Neural progenitor cell (in vitro differentiated cells): Measurements from ENCODE around the gene PLA2G2C. TPM values are rescaled to one million over a fixed set of nuclear protein-coding genes. Genes with fewer than 3 reads are reported as not detected.

Experiments used
- DNase-seq: peaks from one replicate; pipeline ENCODE4 v3.0.0-alpha.2; 2016; ENCODE audit warnings: low spot score
- H2AFZ ChIP-seq: fragments of 200-600 bp; sonication (generic); replicated peaks from 2 replicates; pipeline ENCODE4 v1.6.1; 2016; ENCODE audit warnings: antibody characterized with exemption
- H3F3A ChIP-seq: fragments of 200-600 bp; sonication (generic); 2 replicates; pipeline ENCODE4 v1.6.1; 2016; ENCODE audit warnings: antibody characterized with exemption, low read depth
- H3K27ac ChIP-seq: fragments of 200-600 bp; sonication (generic); 2 replicates; pipeline ENCODE4 v1.5.1; 2016; ENCODE audit warnings: mild to moderate bottlenecking
- H3K27me3 ChIP-seq: fragments of 200-600 bp; sonication (generic); 2 replicates; pipeline ENCODE4 v1.6.1; 2016; ENCODE audit warnings: mild to moderate bottlenecking, moderate library complexity
- H3K36me3 ChIP-seq: fragments of 200-600 bp; sonication (generic); 2 replicates; pipeline ENCODE4 v1.5.1; 2016
- H3K4me1 ChIP-seq: fragments of 200-600 bp; sonication (generic); 2 replicates; pipeline ENCODE4 v1.6.1; 2016; ENCODE audit warnings: mixed run types
- H3K4me2 ChIP-seq: fragments of 200-600 bp; sonication (generic); 2 replicates; pipeline ENCODE4 v1.6.1; 2016
- H3K4me3 ChIP-seq: fragments of 200-600 bp; sonication (generic); 2 replicates; pipeline ENCODE4 v1.5.1; 2016
- H3K79me2 ChIP-seq: fragments of 200-600 bp; sonication (generic); 2 replicates; pipeline ENCODE4 v1.6.1; 2016; ENCODE audit warnings: low read depth
- H3K9ac ChIP-seq: fragments of 200-600 bp; sonication (generic); 2 replicates; pipeline ENCODE4 v1.6.1; 2016
- H3K9me3 ChIP-seq: fragments of 200-600 bp; sonication (generic); 2 replicates; pipeline ENCODE4 v1.5.1; 2016; ENCODE audit warnings: low read depth
- H4K20me1 ChIP-seq: fragments of 200-600 bp; sonication (generic); 2 replicates; pipeline ENCODE4 v1.6.1; 2016; ENCODE audit warnings: low read depth
- H3K27ac Mint-ChIP-seq: 3 replicates; pipeline ENCODE4 v1.8.0; 2021; ENCODE audit warnings: mixed read lengths
- H3K27me3 Mint-ChIP-seq: 2 replicates; pipeline ENCODE4 v1.8.0; 2022; ENCODE audit warnings: low read depth, mild to moderate bottlenecking, inconsistent platforms, moderate library complexity, mixed read lengths; ENCODE audit not compliant: insufficient read depth
- H3K36me3 Mint-ChIP-seq: 3 replicates; pipeline ENCODE4 v1.8.0; 2021; ENCODE audit warnings: mixed read lengths
- H3K4me1 Mint-ChIP-seq: 3 replicates; pipeline ENCODE4 v1.8.0; 2021; ENCODE audit warnings: mixed read lengths
- H3K4me3 Mint-ChIP-seq: 3 replicates; pipeline ENCODE4 v1.8.0; 2021; ENCODE audit warnings: mild to moderate bottlenecking, moderate library complexity, mixed read lengths
- H3K9me3 Mint-ChIP-seq: 3 replicates; pipeline ENCODE4 v1.8.0; 2020; ENCODE audit warnings: mixed read lengths
- EZH2 ChIP-seq: fragments of 200-600 bp; sonication (generic); IDR thresholded peaks from 2 replicates; pipeline ENCODE4 v1.6.1; 2017; ENCODE audit warnings: antibody characterized with exemption, mild to moderate bottlenecking, moderate library complexity
- EZH2phosphoT487 ChIP-seq: fragments of 200-600 bp; sonication (generic); IDR thresholded peaks from 2 replicates; pipeline ENCODE4 v1.6.1; 2017; ENCODE audit warnings: antibody characterized with exemption
- total RNA-seq: library from RNA; depleted of rRNA; stranded (reverse); fragments of >200 nt; gene quantifications from 2 replicates; pipeline ENCODE4 v1.2.3, GENCODE V29; 2015; ENCODE audit warnings: low replicate concordance
- TF ChIP-seq, protein P1 (sequence below): fragments of 200-600 bp; sonication (generic); IDR thresholded peaks from 2 replicates; pipeline ENCODE4 v1.5.1; 2017; ENCODE audit warnings: antibody characterized with exemption, mild to moderate bottlenecking

The PLA2G2C gene
- total RNA-seq, 1 donor from 2014 or later = not detected

DNA sequence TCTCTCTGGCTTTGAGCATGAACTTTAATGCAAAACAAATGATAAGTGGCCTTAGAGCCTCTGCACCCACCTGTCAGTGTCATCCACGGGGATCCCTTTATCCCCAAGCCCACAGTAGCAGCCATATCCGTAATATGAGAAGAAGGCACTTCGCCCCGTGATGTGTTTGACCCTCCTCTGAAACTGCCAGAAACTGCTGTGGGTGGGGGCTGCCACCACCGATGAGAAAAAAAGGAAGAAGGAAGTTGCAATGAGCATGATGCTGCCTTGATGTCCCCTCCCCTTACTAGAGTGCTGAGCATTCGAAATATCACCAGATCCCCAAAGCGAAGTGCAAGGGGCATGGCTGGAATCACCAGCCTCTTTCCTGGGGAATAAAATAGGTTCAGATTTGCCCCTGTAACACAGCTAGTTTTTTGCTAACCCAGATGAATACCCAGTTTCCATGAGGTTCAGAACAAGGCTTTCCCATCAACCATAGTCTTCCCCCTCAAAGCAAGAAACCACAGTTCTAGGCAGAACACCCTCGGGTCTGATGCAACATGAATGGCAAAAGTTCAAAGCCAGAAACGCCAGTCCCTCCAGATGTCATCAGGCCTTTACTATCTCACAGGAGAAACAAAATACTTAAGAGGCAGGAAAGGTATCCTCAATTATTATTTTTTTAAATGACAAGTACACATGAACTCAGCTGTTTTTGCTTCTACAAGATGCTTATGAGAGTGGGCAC is 11.2 kb downstream of the PLA2G2C start:
- no peaks in the 10 kb centered on the region for H3K4me1 Mint-ChIP-seq
- no peak for DNase-seq
- no peak overlapping the region for H3K4me3 Mint-ChIP-seq
- peaks cover 16% of the 10 kb centered on the region for H3K27me3 Mint-ChIP-seq
- H3K9me3 ChIP-seq = no peaks in the 10 kb centered on the region
- no peak for TF ChIP-seq EZH2phosphoT487
- TF ChIP-seq, protein P1, sequence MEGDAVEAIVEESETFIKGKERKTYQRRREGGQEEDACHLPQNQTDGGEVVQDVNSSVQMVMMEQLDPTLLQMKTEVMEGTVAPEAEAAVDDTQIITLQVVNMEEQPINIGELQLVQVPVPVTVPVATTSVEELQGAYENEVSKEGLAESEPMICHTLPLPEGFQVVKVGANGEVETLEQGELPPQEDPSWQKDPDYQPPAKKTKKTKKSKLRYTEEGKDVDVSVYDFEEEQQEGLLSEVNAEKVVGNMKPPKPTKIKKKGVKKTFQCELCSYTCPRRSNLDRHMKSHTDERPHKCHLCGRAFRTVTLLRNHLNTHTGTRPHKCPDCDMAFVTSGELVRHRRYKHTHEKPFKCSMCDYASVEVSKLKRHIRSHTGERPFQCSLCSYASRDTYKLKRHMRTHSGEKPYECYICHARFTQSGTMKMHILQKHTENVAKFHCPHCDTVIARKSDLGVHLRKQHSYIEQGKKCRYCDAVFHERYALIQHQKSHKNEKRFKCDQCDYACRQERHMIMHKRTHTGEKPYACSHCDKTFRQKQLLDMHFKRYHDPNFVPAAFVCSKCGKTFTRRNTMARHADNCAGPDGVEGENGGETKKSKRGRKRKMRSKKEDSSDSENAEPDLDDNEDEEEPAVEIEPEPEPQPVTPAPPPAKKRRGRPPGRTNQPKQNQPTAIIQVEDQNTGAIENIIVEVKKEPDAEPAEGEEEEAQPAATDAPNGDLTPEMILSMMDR = no peak
- TF ChIP-seq EZH2 = no peak
- no peaks in the 10 kb centered on the region for H3K36me3 ChIP-seq
- no peaks in the 10 kb centered on the region for H3K79me2 ChIP-seq
- no peak overlapping the region for H3K27ac ChIP-seq
- H3K9ac ChIP-seq = no peak overlapping the region
- no peaks in the 10 kb centered on the region for H3K36me3 Mint-ChIP-seq
- no peaks in the 10 kb centered on the region for H3K9me3 Mint-ChIP-seq
- no peak overlapping the region for H2AFZ ChIP-seq
- H3K4me1 ChIP-seq = no peaks in the 10 kb centered on the region
- H4K20me1 ChIP-seq = no peaks in the 10 kb centered on the region
- H3F3A ChIP-seq = no peaks in the 10 kb centered on the region
- no peak overlapping the region for H3K27ac Mint-ChIP-seq
- H3K4me2 ChIP-seq = no peak overlapping the region
- H3K4me3 ChIP-seq = no peak overlapping the region
- peaks cover 18% of the 10 kb centered on the region for H3K27me3 ChIP-seq

DNA sequence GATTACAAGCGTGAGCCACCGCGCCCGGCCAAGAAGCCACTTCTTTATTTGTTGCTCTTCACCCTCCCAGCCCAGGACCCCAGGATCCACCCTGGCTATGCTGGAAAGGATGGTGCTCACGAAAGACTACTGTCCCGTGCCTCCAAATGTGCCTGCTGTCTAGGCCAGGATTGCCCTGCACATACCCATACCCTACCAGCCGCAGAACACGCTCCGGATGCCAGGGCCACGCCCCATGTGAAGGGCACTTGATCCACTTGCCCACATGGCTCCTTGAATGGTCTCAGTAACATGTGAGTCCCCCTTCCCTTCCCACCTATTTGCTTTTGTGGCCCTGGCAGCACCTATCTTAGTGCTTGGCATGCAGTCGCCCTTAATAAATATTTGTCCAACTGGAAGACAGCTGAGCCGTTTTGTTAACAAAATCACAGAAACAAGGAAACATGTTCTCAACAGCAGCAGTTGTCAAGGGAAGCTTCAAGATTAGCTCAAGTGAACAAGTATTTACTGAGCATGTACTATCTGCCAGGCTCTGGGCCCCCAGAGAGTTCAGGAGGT is 14.2 kb downstream of the PLA2G2C start:
- Histone ChIP-seq H3K27me3 (peaks cover 5% of the 10 kb centered on the region), H3K4me1 (no peaks in the 10 kb centered on the region), H3K79me2 (no peaks in the 10 kb centered on the region), H3K27ac (no peak overlapping the region), H3F3A (no peaks in the 10 kb centered on the region), H3K36me3 (no peaks in the 10 kb centered on the region), H3K9me3 (no peaks in the 10 kb centered on the region), H4K20me1 (no peaks in the 10 kb centered on the region), H3K4me2 (no peak overlapping the region), H3K4me3 (no peak overlapping the region), H2AFZ (no peak overlapping the region), H3K9ac (no peak overlapping the region)
- TF ChIP-seq EZH2phosphoT487 (no peak), EZH2 (no peak)
- TF ChIP-seq, protein P1 = no peak
- no peak overlapping the region for H3K4me3 Mint-ChIP-seq
- H3K27me3 Mint-ChIP-seq = peaks cover 9% of the 10 kb centered on the region
- no peak overlapping the region for H3K27ac Mint-ChIP-seq
- H3K4me1 Mint-ChIP-seq = peaks cover 11% of the 10 kb centered on the region
- H3K9me3 Mint-ChIP-seq = no peaks in the 10 kb centered on the region
- DNase-seq = no peak
- H3K36me3 Mint-ChIP-seq = no peaks in the 10 kb centered on the region

DNA sequence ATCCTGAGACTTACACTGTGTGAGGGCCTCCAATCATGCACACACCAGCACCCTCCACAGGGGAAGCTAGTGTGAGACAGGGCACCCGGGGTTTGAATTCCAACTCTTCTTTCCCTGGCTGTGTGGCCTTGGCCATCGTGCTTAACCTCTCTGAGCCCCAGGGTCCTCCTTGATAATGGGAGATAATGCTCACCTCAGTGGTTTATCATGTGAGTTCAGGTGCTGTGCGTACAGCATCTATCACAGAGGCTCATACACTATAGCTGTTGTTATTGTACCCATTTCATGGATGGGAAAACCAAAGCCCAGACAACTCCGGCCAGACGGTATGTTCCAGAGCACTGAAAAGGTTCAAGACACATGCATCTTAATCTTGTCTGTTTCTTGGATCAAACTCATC is 16.4 kb downstream of the PLA2G2C start:
- Histone ChIP-seq H3K36me3 (no peaks in the 10 kb centered on the region), H3K79me2 (no peaks in the 10 kb centered on the region), H3K4me1 (no peaks in the 10 kb centered on the region), H4K20me1 (no peaks in the 10 kb centered on the region), H3K4me3 (no peak overlapping the region), H2AFZ (no peak overlapping the region), H3K9me3 (no peaks in the 10 kb centered on the region), H3K27me3 (no peaks in the 10 kb centered on the region), H3K27ac (no peak overlapping the region), H3K4me2 (no peak overlapping the region), H3K9ac (no peak overlapping the region), H3F3A (no peaks in the 10 kb centered on the region)
- Mint-ChIP-seq H3K4me3 (no peak overlapping the region), H3K36me3 (no peaks in the 10 kb centered on the region), H3K27ac (no peak overlapping the region), H3K27me3 (peaks cover 9% of the 10 kb centered on the region), H3K9me3 (peaks cover 5% of the 10 kb centered on the region), H3K4me1 (peaks cover 11% of the 10 kb centered on the region)
- DNase-seq = no peak
- TF ChIP-seq, protein P1 = no peak
